Endothelial cell of umbilical vein (primary cell): ENCODE data around the gene AK9.

Experiments
- CTCF ChIP-seq, 2 donors: IDR thresholded peaks; 1 replicate in 1 of 2; 2 replicates in 1 of 2; pipeline ENCODE4 v1.5.1; 2011; ENCODE audit warnings: low read length in 2 of 2, mild to moderate bottlenecking in 2 of 2, moderate library complexity in 2 of 2, control low read depth in 1 of 2, inconsistent platforms in 1 of 2, low read depth in 1 of 2; ENCODE audit not compliant: insufficient read depth in 1 of 2; ENCODE audit errors: extremely low read depth in 1 of 2
- EZH2 ChIP-seq: IDR thresholded peaks from 2 replicates; pipeline ENCODE4 v1.6.1; 2012; ENCODE audit warnings: borderline replicate concordance, low read depth, mild to moderate bottlenecking, moderate library complexity, low read length, inconsistent platforms; ENCODE audit not compliant: severe bottlenecking
- GATA2 ChIP-seq: IDR thresholded peaks from 2 replicates; pipeline ENCODE4 v1.7.0; 2011; ENCODE audit warnings: low read depth, mild to moderate bottlenecking, moderate library complexity, mixed read lengths, low read length; ENCODE audit not compliant: insufficient read length, insufficient read depth
- MYC ChIP-seq: IDR thresholded peaks from one replicate; pipeline ENCODE4 v1.6.1; 2011; ENCODE audit warnings: mild to moderate bottlenecking, low read depth, low read length
- POLR2A ChIP-seq: IDR thresholded peaks from 2 replicates; pipeline ENCODE4 v1.6.1; 2012; ENCODE audit warnings: low read depth, mild to moderate bottlenecking, control low read depth, low read length

GRCh38 chr6:109508166-109508860, 182.7 kb downstream of the AK9 start:
- TF ChIP-seq CTCF (IDR thresholded peaks at IDR 0.05; ENCODE audit: extremely low read depth in 1 of 2, insufficient read depth in 1 of 2, low read depth in 1 of 2, low read length in 2 of 2) (no peak), EZH2 (no peak), GATA2 (no peak), MYC (no peak), POLR2A (no peak)
